OCI-LY7 (cell line): ENCODE results near the gene LRCOL1. TPM values are rescaled to one million over a fixed set of nuclear protein-coding genes. Genes with fewer than 3 reads are reported as not detected.

ENCODE experiments used
- BruUV-seq: library from RNA; stranded (reverse); fragments of 400-500 nt; replicated peaks from 2 replicates; lab custom pipeline; 2021; lab: Mats Ljungman, UMichigan
- CTCF ChIA-PET: fragments of 300-600 bp; sonication (Branson Sonifier 250); formaldehyde crosslinking; loops from one replicate; lab custom pipeline; 2022; ENCODE audit warnings: antibody characterized with exemption; ENCODE audit not compliant: unreplicated experiment; lab: Charles Lee
- POLR2A ChIA-PET: fragments of 300-600 bp; sonication (Branson Sonifier 250); formaldehyde crosslinking; loops from one replicate; lab custom pipeline; 2022; ENCODE audit warnings: antibody characterized with exemption; lab: Charles Lee
- DNase-seq: peaks from one replicate; pipeline ENCODE4 v3.0.0-alpha.2; 2015; ENCODE audit warnings: low spot score
- H2AFZ ChIP-seq: fragments of 200-600 bp; sonication (generic), shearing (Covaris generic); 2 replicates; pipeline ENCODE4 v1.6.1; 2014; ENCODE audit warnings: mild to moderate bottlenecking, antibody characterized with exemption, low read length, moderate library complexity
- H3K27ac ChIP-seq: fragments of 200-600 bp; sonication (generic); 2 replicates; pipeline ENCODE4 v1.5.1; 2014; ENCODE audit warnings: mixed run types, low read depth, mild to moderate bottlenecking, moderate library complexity, low read length, inconsistent platforms; ENCODE audit not compliant: poor library complexity, severe bottlenecking
- H3K36me3 ChIP-seq: fragments of 200-600 bp; sonication (generic); 2 replicates; pipeline ENCODE4 v1.6.1; 2014; ENCODE audit warnings: mild to moderate bottlenecking, antibody characterized with exemption, low read length, moderate library complexity, mixed read lengths; ENCODE audit not compliant: insufficient read depth
- H3K4me1 ChIP-seq: fragments of 200-600 bp; sonication (generic); 2 replicates; pipeline ENCODE4 v1.5.1; 2014; ENCODE audit warnings: mild to moderate bottlenecking, low read length; ENCODE audit not compliant: insufficient read depth, poor library complexity, severe bottlenecking
- H3K4me2 ChIP-seq: fragments of 200-600 bp; sonication (generic); 2 replicates; pipeline ENCODE4 v1.6.1; 2014; ENCODE audit warnings: mild to moderate bottlenecking, low read length
- H3K4me3 ChIP-seq: fragments of 200-600 bp; sonication (generic); 2 replicates; pipeline ENCODE4 v1.5.1; 2014; ENCODE audit warnings: mild to moderate bottlenecking, low read depth, low read length; ENCODE audit not compliant: poor library complexity, severe bottlenecking
- H3K79me2 ChIP-seq: fragments of 200-600 bp; sonication (generic); 2 replicates; pipeline ENCODE4 v1.6.1; 2016; ENCODE audit warnings: low read depth, mild to moderate bottlenecking, low read length, moderate library complexity, mixed read lengths; ENCODE audit not compliant: insufficient read depth
- H3K9me2 ChIP-seq: fragments of 200-600 bp; sonication (generic); 2 replicates; pipeline ENCODE4 v1.6.1; 2016; ENCODE audit warnings: mild to moderate bottlenecking, low read length, mixed read lengths; ENCODE audit not compliant: insufficient read depth
- H3K9me3 ChIP-seq: fragments of 200-600 bp; sonication (generic); 2 replicates; pipeline ENCODE4 v1.6.1; 2014; ENCODE audit warnings: mild to moderate bottlenecking, mixed run types, low read length, mixed read lengths
- H4K20me1 ChIP-seq: fragments of 200-600 bp; sonication (generic); 2 replicates; pipeline ENCODE4 v1.6.1; 2014; ENCODE audit warnings: mild to moderate bottlenecking, antibody characterized with exemption, low read length, moderate library complexity, mixed read lengths; ENCODE audit not compliant: insufficient read depth
- CTCF ChIP-seq: fragments of 200-600 bp; sonication (generic); conservative IDR thresholded peaks from 2 replicates; pipeline ENCODE4 v1.5.1; 2014; ENCODE audit warnings: mild to moderate bottlenecking, antibody characterized with exemption, low read length, moderate library complexity, mixed read lengths
- EZH2phosphoT487 ChIP-seq: fragments of 200-600 bp; sonication (generic); IDR thresholded peaks from 2 replicates; pipeline ENCODE4 v1.6.1; 2018; ENCODE audit warnings: low read depth, borderline replicate concordance, mild to moderate bottlenecking, mixed run types, antibody characterized with exemption, low read length, moderate library complexity, mixed read lengths
- intact Hi-C: fragments of 100-400 bp; cut with micrococcal nuclease; formaldehyde crosslinking; loops from one replicate; pipeline ENCODE4 v1.10.0; 2022; ENCODE audit not compliant: unreplicated experiment
- total RNA-seq, 2 experiments: library from RNA; depleted of rRNA in 1 of 2; stranded (reverse); fragments of >200 nt in 1 of 2; shearing (Covaris generic) in 1 of 2; gene quantifications; 2 replicates each; pipeline ENCODE4 v1.2.3, GENCODE V29; 2014 to 2022

The LRCOL1 gene
- total RNA-seq, 2 experiments from 2014 or later: not detected

- Histone ChIP-seq H3K4me1 (peaks cover 64% of the 10 kb centered on the region), H2AFZ (no peak overlapping the region), H3K9me3 (no peaks in the 10 kb centered on the region), H3K27ac (peak overlapping the region; percentile 100), H3K4me3 (no peak overlapping the region), H3K9me2 (no peaks in the 10 kb centered on the region), H3K79me2 (no peaks in the 10 kb centered on the region), H3K36me3 (peaks cover 87% of the 10 kb centered on the region), H4K20me1 (no peaks in the 10 kb centered on the region), H3K4me2 (0 out of 2 replicates have a peak overlapping the region, but pooled peaks have one; percentile 63)
- DNase-seq: no peak
- intact Hi-C loops: no loop called here
- TF ChIP-seq CTCF: no peak
- TF ChIP-seq EZH2phosphoT487: no peak
- no TSS peak for BruUV-seq
- ChIA-PET CTCF (no interaction called here), POLR2A (interaction anchor here (0.6 to 1.7 kb wide), 3 partner anchors 13 to 590 kb away, joined by 3 to 4 read pairs (median 4); no protein-coding TSS in a partner anchor)
These were observed 24.9 kb upstream of the LRCOL1 start for GRCh38 chr12:132635076-132635955.

DNA sequence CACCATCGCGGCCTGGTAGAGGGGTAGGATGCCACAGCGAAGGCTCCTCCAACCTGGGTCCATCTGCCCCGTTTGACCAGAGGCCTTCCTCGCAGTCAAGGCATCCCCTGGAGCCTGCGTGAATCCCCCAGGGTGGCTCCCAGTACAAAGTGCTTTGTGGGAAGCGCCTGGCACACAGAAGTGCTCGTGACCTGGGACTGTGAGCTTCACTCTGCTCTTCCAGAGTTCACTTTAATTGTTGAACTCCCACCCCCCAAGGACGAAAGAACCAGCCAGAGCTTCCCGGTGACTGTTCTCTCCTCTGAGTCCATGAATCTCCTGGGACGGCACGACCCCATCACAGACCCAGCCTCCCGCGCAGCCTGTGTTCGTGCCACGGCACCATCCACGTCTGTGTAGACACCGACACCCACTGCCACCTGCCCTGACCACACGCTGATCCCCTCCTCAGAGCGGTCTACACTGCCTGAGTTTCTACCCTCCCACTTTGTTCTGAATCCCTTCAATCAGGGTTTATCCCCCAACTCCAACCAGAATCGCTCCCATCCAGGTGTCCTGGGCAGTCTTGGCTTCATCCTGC lies 24.1 kb upstream of the LRCOL1 start:
- peaks cover 90% of the 10 kb centered on the region for H3K36me3 ChIP-seq
- POLR2A ChIA-PET: interaction anchor here (0.6 to 1.7 kb wide), 3 partner anchors 12 to 20 kb away, joined by 3 to 4 read pairs (median 4); no protein-coding TSS in a partner anchor

More for the DNA sequence above, 24.1 kb upstream of the LRCOL1 start:
- Histone ChIP-seq H3K4me1 (peaks cover 64% of the 10 kb centered on the region), H4K20me1 (no peaks in the 10 kb centered on the region), H2AFZ (no peak overlapping the region), H3K4me3 (peak overlapping the region; percentile 33), H3K79me2 (no peaks in the 10 kb centered on the region), H3K27ac (peak overlapping the region; percentile 100), H3K4me2 (peak overlapping the region; percentile 63), H3K9me3 (no peaks in the 10 kb centered on the region), H3K9me2 (no peaks in the 10 kb centered on the region)
- no peak for DNase-seq
- CTCF ChIA-PET: no interaction called here
- no TSS peak for BruUV-seq
- TF ChIP-seq CTCF (no peak), EZH2phosphoT487 (no peak)
- intact Hi-C loops: no loop called here
